Chondrocyte (in vitro differentiated cells): ENCODE measurements around the gene KCND3. TPM values are rescaled to one million over a fixed set of nuclear protein-coding genes. Genes with fewer than 3 reads are reported as not detected.

Source experiments
- DNase-seq: peaks from one replicate; pipeline ENCODE4 v3.0.0; 2021; ENCODE audit warnings: mixed read lengths, low spot score
- H3K27ac Mint-ChIP-seq: one replicate; pipeline ENCODE4 v1.8.0; 2021; ENCODE audit warnings: mild to moderate bottlenecking, moderate library complexity, mixed read lengths; ENCODE audit not compliant: unreplicated experiment
- H3K27me3 Mint-ChIP-seq: 2 replicates; pipeline ENCODE4 v1.8.0; 2021; ENCODE audit warnings: low read depth, mixed read lengths
- H3K36me3 Mint-ChIP-seq: 2 replicates; pipeline ENCODE4 v1.8.0; 2021; ENCODE audit warnings: low read depth, mixed read lengths
- H3K4me1 Mint-ChIP-seq: 2 replicates; pipeline ENCODE4 v1.8.0; 2021; ENCODE audit warnings: low read depth, mild to moderate bottlenecking, mixed read lengths
- H3K4me3 Mint-ChIP-seq: one replicate; pipeline ENCODE4 v1.8.0; 2021; ENCODE audit warnings: mild to moderate bottlenecking, moderate library complexity, mixed read lengths; ENCODE audit not compliant: unreplicated experiment
- H3K9me3 Mint-ChIP-seq: 2 replicates; pipeline ENCODE4 v1.8.0; 2021; ENCODE audit warnings: low read depth, mixed read lengths
- total RNA-seq: library from RNA; stranded (reverse); gene quantifications from 3 replicates; pipeline ENCODE4 v1.2.1, GENCODE V29; 2021
- TF ChIP-seq, protein P1 (sequence below): fragments of 200-600 bp; sonication (generic); IDR thresholded peaks from 2 replicates; pipeline ENCODE4 v1.5.0; 2021; ENCODE audit warnings: antibody characterized with exemption, mild to moderate bottlenecking, moderate library complexity

KCND3 gene
- total RNA-seq, 1 donor from 2014 or later: 0.99 TPM

- no peaks in the 10 kb centered on the region for H3K9me3 Mint-ChIP-seq
- no peak overlapping the region for H3K27ac Mint-ChIP-seq
- no peak overlapping the region for H3K4me3 Mint-ChIP-seq
- TF ChIP-seq, protein P1, sequence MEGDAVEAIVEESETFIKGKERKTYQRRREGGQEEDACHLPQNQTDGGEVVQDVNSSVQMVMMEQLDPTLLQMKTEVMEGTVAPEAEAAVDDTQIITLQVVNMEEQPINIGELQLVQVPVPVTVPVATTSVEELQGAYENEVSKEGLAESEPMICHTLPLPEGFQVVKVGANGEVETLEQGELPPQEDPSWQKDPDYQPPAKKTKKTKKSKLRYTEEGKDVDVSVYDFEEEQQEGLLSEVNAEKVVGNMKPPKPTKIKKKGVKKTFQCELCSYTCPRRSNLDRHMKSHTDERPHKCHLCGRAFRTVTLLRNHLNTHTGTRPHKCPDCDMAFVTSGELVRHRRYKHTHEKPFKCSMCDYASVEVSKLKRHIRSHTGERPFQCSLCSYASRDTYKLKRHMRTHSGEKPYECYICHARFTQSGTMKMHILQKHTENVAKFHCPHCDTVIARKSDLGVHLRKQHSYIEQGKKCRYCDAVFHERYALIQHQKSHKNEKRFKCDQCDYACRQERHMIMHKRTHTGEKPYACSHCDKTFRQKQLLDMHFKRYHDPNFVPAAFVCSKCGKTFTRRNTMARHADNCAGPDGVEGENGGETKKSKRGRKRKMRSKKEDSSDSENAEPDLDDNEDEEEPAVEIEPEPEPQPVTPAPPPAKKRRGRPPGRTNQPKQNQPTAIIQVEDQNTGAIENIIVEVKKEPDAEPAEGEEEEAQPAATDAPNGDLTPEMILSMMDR: no peak
- H3K4me1 Mint-ChIP-seq: no peaks in the 10 kb centered on the region
- peaks cover 9% of the 10 kb centered on the region for H3K27me3 Mint-ChIP-seq
- no peak for DNase-seq
- H3K36me3 Mint-ChIP-seq: no peaks in the 10 kb centered on the region
These were observed 27.5 kb downstream of the KCND3 start for GRCh38 chr1:111961773-111962565.

DNA sequence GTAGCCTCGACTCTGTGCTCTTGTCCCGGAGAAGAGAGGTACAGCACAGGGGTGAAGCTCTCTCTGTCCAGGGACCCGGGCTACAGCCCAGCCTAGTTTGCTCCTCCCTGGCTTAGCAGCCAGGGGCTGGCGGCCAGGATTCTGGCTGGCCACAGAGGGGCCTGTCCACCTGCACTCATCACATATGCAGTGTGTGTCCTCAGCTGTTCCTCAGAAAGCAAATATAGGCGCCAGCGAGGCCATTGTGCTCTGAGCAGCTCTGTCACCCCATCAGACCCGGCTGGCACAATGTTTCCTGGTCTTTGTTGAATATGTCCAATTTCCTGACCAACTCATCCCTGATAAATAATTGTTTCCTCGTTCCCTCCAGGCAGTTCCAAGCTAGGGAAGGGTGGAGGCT is 28.5 kb downstream of the KCND3 start:
- DNase-seq: no peak
- peaks cover 9% of the 10 kb centered on the region for H3K27me3 Mint-ChIP-seq
- no peaks in the 10 kb centered on the region for H3K36me3 Mint-ChIP-seq
- no peak overlapping the region for H3K27ac Mint-ChIP-seq
- TF ChIP-seq, protein P1: no peak
- no peak overlapping the region for H3K4me3 Mint-ChIP-seq
- H3K4me1 Mint-ChIP-seq: no peaks in the 10 kb centered on the region
- H3K9me3 Mint-ChIP-seq: no peaks in the 10 kb centered on the region

DNA sequence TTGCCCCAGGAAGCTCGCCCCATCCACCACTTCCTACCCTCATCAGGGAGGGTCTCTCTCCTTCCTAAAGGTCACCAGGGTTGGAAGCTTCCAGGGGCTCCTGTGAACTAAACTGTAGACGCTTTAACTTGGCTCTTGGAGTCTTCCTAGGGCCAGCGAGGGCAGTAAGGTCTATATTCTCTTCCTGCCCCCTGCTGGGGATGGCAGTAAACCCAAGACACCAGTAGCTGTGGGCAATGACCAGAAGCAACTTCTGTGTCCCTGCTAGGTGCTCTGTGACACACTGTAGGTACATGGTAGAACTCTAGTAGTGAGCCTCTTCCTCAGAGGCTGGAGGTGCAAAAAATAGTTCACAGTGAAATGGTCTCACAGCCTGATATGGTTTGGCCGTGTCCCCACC is 30.0 kb downstream of the KCND3 start:
- Mint-ChIP-seq H3K36me3 (no peaks in the 10 kb centered on the region), H3K4me1 (no peaks in the 10 kb centered on the region), H3K4me3 (no peak overlapping the region), H3K9me3 (no peaks in the 10 kb centered on the region), H3K27me3 (peaks cover 7% of the 10 kb centered on the region), H3K27ac (no peak overlapping the region)
- DNase-seq: no peak
- TF ChIP-seq, protein P1: no peak

DNA sequence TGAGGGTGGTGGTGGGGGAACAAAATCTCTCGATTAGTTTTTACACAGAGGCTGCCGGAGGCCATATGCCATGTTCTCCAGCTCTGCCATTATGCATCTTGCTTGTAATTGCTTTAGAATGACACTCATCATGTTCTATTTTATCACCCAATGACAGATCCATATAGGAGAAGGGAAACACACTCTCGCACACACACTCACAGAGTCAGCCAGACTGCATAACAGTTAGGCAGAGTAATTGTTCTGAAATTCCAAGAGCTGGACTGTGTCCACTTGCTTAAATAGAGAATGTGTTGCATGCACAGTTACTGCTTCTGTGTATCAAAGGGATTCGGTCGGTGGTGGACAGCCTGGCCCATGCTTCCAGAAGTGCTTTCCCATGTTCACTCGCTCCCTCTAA is 30.6 kb downstream of the KCND3 start:
- no peaks in the 10 kb centered on the region for H3K9me3 Mint-ChIP-seq
- no peaks in the 10 kb centered on the region for H3K4me1 Mint-ChIP-seq
- no peak overlapping the region for H3K4me3 Mint-ChIP-seq
- no peak for DNase-seq
- TF ChIP-seq, protein P1: no peak
- no peaks in the 10 kb centered on the region for H3K36me3 Mint-ChIP-seq
- H3K27me3 Mint-ChIP-seq: peaks cover 7% of the 10 kb centered on the region
- no peak overlapping the region for H3K27ac Mint-ChIP-seq

DNA sequence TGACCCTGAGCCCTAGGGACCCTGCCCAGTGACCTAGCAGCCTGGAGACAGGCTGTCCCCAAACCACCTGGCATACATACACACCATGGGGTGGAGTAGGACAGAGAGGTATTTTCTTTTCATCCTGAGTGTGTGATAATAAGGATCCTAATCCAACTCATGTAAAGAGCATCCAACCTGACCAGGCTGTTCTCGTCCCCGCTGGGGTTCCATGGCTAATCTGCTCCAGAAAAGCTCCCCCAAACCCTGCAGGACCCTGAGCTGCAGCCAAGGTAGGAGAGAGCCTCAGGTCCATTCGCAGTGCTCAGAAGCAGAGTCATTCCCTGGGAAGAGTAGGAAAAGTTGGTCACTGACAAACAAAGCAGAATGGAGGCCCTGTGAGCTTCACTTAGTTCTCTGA is 31.4 kb downstream of the KCND3 start:
- TF ChIP-seq, protein P1: no peak
- no peak for DNase-seq
- no peaks in the 10 kb centered on the region for H3K9me3 Mint-ChIP-seq
- H3K27ac Mint-ChIP-seq: no peak overlapping the region
- H3K36me3 Mint-ChIP-seq: no peaks in the 10 kb centered on the region
- H3K4me3 Mint-ChIP-seq: no peak overlapping the region
- peaks cover 9% of the 10 kb centered on the region for H3K27me3 Mint-ChIP-seq
- no peaks in the 10 kb centered on the region for H3K4me1 Mint-ChIP-seq
